CD14-positive monocyte (primary cell): ENCODE data around the gene WDR38. TPM values are rescaled to one million over a fixed set of nuclear protein-coding genes. Genes with fewer than 3 reads are reported as not detected.
A peak's percentile ranks its signal among the peaks of the same experiment; 100 is the strongest.

Experiments used
- DNase-seq, 3 donors: peaks; one replicate each; pipeline ENCODE4 v3.0.0-alpha.2; 2011 to 2022
- H2AFZ ChIP-seq: 2 replicates; pipeline ENCODE4 v1.6.0; 2012; ENCODE audit warnings: mild to moderate bottlenecking, low read depth, low read length, inconsistent platforms; ENCODE audit not compliant: insufficient read depth, poor library complexity, severe bottlenecking
- H3K27ac ChIP-seq, 2 donors: 1 replicate in 1 of 2; 2 replicates in 1 of 2; pipeline ENCODE4 v1.5.1; 2012 to 2013; ENCODE audit warnings: low read length in 2 of 2, control low read depth in 1 of 2, inconsistent platforms in 1 of 2, low read depth in 1 of 2, mild to moderate bottlenecking in 1 of 2
- H3K27me3 ChIP-seq, 2 donors: one replicate each; pipeline versions ENCODE4 v1.6.0 to v1.6.1; 2011 to 2013; ENCODE audit warnings: low read length in 2 of 2; ENCODE audit not compliant: control insufficient read depth in 2 of 2, insufficient read depth in 2 of 2
- H3K36me3 ChIP-seq, 2 donors: replicated peaks in 1 of 2; 1 replicate in 1 of 2; 2 replicates in 1 of 2; pipeline versions ENCODE4 v1.5.1 to v1.6.1; 2012 to 2013; ENCODE audit warnings: low read length in 2 of 2, control low read depth in 1 of 2, inconsistent platforms in 1 of 2, mild to moderate bottlenecking in 1 of 2; ENCODE audit not compliant: insufficient read depth in 2 of 2, control insufficient read depth in 1 of 2
- H3K4me1 ChIP-seq, 2 donors: 1 replicate in 1 of 2; 2 replicates in 1 of 2; pipeline versions ENCODE4 v1.5.1 to v1.6.1; 2012 to 2013; ENCODE audit warnings: low read length in 2 of 2, control low read depth in 1 of 2, inconsistent platforms in 1 of 2, mild to moderate bottlenecking in 1 of 2, moderate library complexity in 1 of 2; ENCODE audit not compliant: insufficient read depth in 2 of 2, control insufficient read depth in 1 of 2
- H3K4me2 ChIP-seq: replicated peaks from 2 replicates; pipeline ENCODE3; 2012; ENCODE audit warnings: low read length, moderate library complexity, mild to moderate bottlenecking; ENCODE audit not compliant: poor library complexity, severe bottlenecking; ENCODE audit errors: extremely low read depth
- H3K4me3 ChIP-seq, 3 experiments: fragments of 200-600 bp in 1 of 3; sonication (generic) in 1 of 3; replicated peaks in 1 of 3; 1 replicate in 2 of 3; 2 replicates in 1 of 3; pipeline ENCODE4 v1.5.1; 2011 to 2013; ENCODE audit warnings: low read length in 3 of 3, mild to moderate bottlenecking in 3 of 3, control low read depth in 2 of 3, low read depth in 2 of 3, inconsistent platforms in 1 of 3, moderate library complexity in 1 of 3
- H3K79me2 ChIP-seq: 2 replicates; pipeline ENCODE4 v1.6.0; 2012; ENCODE audit warnings: mild to moderate bottlenecking, control low read depth, inconsistent platforms, low read length, moderate library complexity; ENCODE audit not compliant: insufficient read depth
- H3K9ac ChIP-seq: 2 replicates; pipeline ENCODE4 v1.6.0; 2017; ENCODE audit warnings: low read length, mild to moderate bottlenecking; ENCODE audit not compliant: insufficient read depth, poor library complexity, severe bottlenecking
- H3K9me3 ChIP-seq, 2 donors: replicated peaks in 1 of 2; 1 replicate in 1 of 2; 2 replicates in 1 of 2; pipeline versions ENCODE4 v1.5.1 to v1.6.1; 2012 to 2013; ENCODE audit warnings: low read length in 2 of 2, control low read depth in 1 of 2; ENCODE audit not compliant: control insufficient read depth in 1 of 2, insufficient read depth in 1 of 2
- H4K20me1 ChIP-seq: 2 replicates; pipeline ENCODE4 v1.6.0; 2012; ENCODE audit warnings: mild to moderate bottlenecking, low read length, control low read depth, moderate library complexity; ENCODE audit not compliant: insufficient read depth
- H3K27ac Mint-ChIP-seq, 7 donors: one replicate each; pipeline ENCODE4 v1.8.0; 2020; ENCODE audit warnings: mild to moderate bottlenecking in 7 of 7, mixed read lengths in 7 of 7, moderate library complexity in 6 of 7, inconsistent platforms in 2 of 7
- H3K27me3 Mint-ChIP-seq, 3 donors: one replicate each; pipeline ENCODE4 v1.8.0; 2021 to 2022; ENCODE audit warnings: low read depth in 3 of 3, mild to moderate bottlenecking in 3 of 3, mixed read lengths in 3 of 3, moderate library complexity in 3 of 3, inconsistent platforms in 1 of 3
- H3K36me3 Mint-ChIP-seq, 2 donors: one replicate each; pipeline ENCODE4 v1.8.0; 2020; ENCODE audit warnings: mixed read lengths in 2 of 2, inconsistent platforms in 1 of 2, mild to moderate bottlenecking in 1 of 2
- H3K4me1 Mint-ChIP-seq: one replicate; pipeline ENCODE4 v1.8.0; 2020; ENCODE audit warnings: mild to moderate bottlenecking, mixed read lengths
- H3K4me3 Mint-ChIP-seq, 2 donors: one replicate each; pipeline ENCODE4 v1.8.0; 2020; ENCODE audit warnings: mild to moderate bottlenecking in 2 of 2, mixed read lengths in 2 of 2, moderate library complexity in 1 of 2
- H3K9me3 Mint-ChIP-seq, 7 donors: one replicate each; pipeline ENCODE4 v1.8.0; 2020 to 2022; ENCODE audit warnings: mixed read lengths in 7 of 7, mild to moderate bottlenecking in 6 of 7, moderate library complexity in 6 of 7, inconsistent platforms in 2 of 7
- WGBS: methylation state at CpG from one replicate; pipeline ENCODE4 v1.1.5; 2013; ENCODE audit warnings: missing lambda C conversion rate; ENCODE audit not compliant: insufficient coverage; 5-methylcytosine and 5-hydroxymethylcytosine counted together
- intact Hi-C, 2 donors: fragments of 100-400 bp; cut with micrococcal nuclease; formaldehyde crosslinking; loops; one replicate each; pipeline versions ENCODE4 v1.15.0 to v1.15.1; 2023
- polyA plus RNA-seq, 3 donors: library from polyadenylated mRNA; depleted of rRNA in 1 of 3; unstranded in 2 of 3; stranded (reverse) in 1 of 3; fragments of 300-500 nt in 2 of 3; fragments of >200 nt in 1 of 3; fragmentation: Illumina TruSeq in 2 of 3; gene quantifications; 1 replicate in 2 of 3; 2 replicates in 1 of 3; pipeline ENCODE4 v1.2.3, GENCODE V29; 2012 to 2021
- TF ChIP-seq, protein P1 (sequence below): fragments of 200-600 bp; IDR thresholded peaks from one replicate; pipeline ENCODE4 v1.8.0; 2022; ENCODE audit warnings: antibody characterized with exemption, mild to moderate bottlenecking

WDR38 gene
- polyA plus RNA-seq, 3 donors: not detected

DNA sequence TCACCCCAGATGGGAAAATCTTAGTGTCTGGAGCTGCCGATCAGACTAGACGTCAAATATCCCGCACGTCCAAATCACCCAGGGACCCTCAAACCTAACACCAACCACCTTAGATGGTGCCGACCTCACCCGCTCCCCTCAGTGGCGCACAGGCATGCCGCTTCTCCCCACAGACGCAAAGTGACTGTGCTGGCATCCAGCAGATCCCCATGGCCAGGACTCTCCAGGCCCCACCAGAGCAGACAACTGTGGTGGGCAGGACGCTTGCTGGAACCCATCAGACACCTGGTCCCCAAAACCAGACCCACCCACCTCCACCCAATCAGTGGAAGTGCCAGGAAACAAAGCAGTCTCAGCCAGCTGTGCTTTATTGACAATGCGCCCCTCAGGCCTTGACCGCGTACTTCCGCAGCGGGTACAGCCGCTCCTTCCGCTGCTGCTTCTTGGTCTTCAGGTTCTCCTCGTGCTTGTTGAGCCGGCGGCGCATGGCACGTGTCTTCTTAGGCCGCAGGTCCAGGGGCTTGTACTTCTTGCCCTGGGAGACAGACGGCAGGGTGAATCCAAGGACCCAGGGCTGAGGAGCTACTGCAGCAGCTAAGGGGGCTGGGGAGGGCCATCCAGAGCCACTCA is 4.4 kb downstream of the WDR38 start:
- Histone ChIP-seq H4K20me1 (peaks cover 55% of the 10 kb centered on the region), H3K9me3 (no peaks in the 10 kb centered on the region), H3K4me2 (no peak overlapping the region), H3K79me2 (peaks cover 30% of the 10 kb centered on the region), H3K27me3 (no peaks in the 10 kb centered on the region), H3K9ac (no peak overlapping the region), H3K4me1 (peaks cover 27 to 33% of the 10 kb centered on the region in 2 donors), H3K4me3 (no peak overlapping the region), H2AFZ (no peak overlapping the region), H3K27ac (no peak overlapping the region), H3K36me3 (peaks cover 38 to 44% of the 10 kb centered on the region in 2 donors)
- Mint-ChIP-seq H3K27ac (peak overlapping the region in 3 of 7 donors; percentile 26 to 79 (median 29)), H3K4me1 (peaks cover 31% of the 10 kb centered on the region), H3K27me3 (peaks cover 2 to 6% (median 4%) of the 10 kb centered on the region in 3 donors), H3K36me3 (peaks cover 36 to 40% of the 10 kb centered on the region in 2 donors), H3K9me3 (no peaks in the 10 kb centered on the region), H3K4me3 (no peak overlapping the region)
- 95% methylated on average over 23 of the region's 24 CpGs for WGBS
- TF ChIP-seq, protein P1, sequence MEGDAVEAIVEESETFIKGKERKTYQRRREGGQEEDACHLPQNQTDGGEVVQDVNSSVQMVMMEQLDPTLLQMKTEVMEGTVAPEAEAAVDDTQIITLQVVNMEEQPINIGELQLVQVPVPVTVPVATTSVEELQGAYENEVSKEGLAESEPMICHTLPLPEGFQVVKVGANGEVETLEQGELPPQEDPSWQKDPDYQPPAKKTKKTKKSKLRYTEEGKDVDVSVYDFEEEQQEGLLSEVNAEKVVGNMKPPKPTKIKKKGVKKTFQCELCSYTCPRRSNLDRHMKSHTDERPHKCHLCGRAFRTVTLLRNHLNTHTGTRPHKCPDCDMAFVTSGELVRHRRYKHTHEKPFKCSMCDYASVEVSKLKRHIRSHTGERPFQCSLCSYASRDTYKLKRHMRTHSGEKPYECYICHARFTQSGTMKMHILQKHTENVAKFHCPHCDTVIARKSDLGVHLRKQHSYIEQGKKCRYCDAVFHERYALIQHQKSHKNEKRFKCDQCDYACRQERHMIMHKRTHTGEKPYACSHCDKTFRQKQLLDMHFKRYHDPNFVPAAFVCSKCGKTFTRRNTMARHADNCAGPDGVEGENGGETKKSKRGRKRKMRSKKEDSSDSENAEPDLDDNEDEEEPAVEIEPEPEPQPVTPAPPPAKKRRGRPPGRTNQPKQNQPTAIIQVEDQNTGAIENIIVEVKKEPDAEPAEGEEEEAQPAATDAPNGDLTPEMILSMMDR: no peak
- intact Hi-C loops: no loop called here
- DNase-seq: no peak

DNA sequence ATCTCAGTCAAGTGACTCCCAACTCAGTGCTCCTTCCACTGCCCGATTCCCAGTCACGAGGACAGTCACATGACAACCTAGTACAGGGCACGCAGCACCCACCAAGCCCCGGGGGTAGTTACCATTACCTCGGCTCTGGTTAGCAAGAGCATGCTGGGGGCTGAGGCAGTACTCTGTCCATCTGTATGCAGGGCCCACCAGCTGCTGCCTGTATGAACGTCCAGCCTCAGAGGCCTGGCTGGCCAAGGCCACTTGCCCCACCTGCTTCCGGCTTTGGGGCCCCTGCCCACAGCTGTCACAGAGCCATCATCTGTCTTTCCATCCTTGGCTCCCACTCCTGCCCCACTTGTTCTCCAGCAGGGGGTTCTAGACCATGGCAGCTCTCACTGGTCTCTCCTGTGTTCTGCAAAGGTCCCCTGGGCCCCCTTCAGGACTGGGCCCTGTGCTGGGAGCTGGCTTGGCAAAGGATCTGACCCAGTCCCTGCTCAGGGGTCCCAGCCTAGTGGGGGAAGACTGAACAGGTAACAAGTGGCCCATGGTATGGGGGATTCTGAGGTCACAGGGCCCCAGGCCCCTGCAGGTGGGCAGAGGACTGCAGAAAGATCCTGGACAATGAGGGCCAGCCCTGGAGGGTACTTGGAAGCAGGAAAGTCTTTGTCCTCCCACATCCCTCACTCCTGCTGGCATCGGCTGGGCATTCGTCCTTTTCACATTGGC is 5.2 kb downstream of the WDR38 start:
- H3K27me3 ChIP-seq: no peaks in the 10 kb centered on the region
- Mint-ChIP-seq H3K27me3 (peaks cover 2 to 4% (median 3%) of the 10 kb centered on the region in 3 donors), H3K4me1 (peaks cover 29% of the 10 kb centered on the region), H3K27ac (peak overlapping the region in 3 of 7 donors; percentile 37 to 83 (median 57)), H3K4me3 (no peak overlapping the region), H3K36me3 (peaks cover 36 to 40% of the 10 kb centered on the region in 2 donors), H3K9me3 (no peaks in the 10 kb centered on the region)
- H3K4me2 ChIP-seq: no peak overlapping the region
- TF ChIP-seq, protein P1: no peak
- 88% methylated on average over 9 of the region's 9 CpGs for WGBS
- peak overlapping the region; percentile 92 for H3K9ac ChIP-seq
- H4K20me1 ChIP-seq: peaks cover 55% of the 10 kb centered on the region
- no peaks in the 10 kb centered on the region for H3K9me3 ChIP-seq
- no peak for DNase-seq
- H3K4me3 ChIP-seq: no peak overlapping the region
- no peak overlapping the region for H3K27ac ChIP-seq
- intact Hi-C loops: no loop called here
- peaks cover 27 to 28% of the 10 kb centered on the region in 2 donors for H3K4me1 ChIP-seq
- peaks cover 30% of the 10 kb centered on the region for H3K79me2 ChIP-seq
- H3K36me3 ChIP-seq: peaks cover 38 to 44% of the 10 kb centered on the region in 2 donors
- H2AFZ ChIP-seq: no peak overlapping the region
